Keratinocyte (primary cell): ENCODE measurements around the gene CMIP. TPM values are rescaled to one million over a fixed set of nuclear protein-coding genes. Genes with fewer than 3 reads are reported as not detected.

Experiments
- DNase-seq: peaks from one replicate; pipeline ENCODE4 v3.0.0-alpha.2; 2011; ENCODE audit warnings: low read depth, missing footprints, low spot score
- FAIRE-seq: peaks from 2 replicates; lab custom pipeline; 2011; peaks lifted over from hg19 to GRCh38; lab: Jason Lieb, UNC
- H2AFZ ChIP-seq: 2 replicates; pipeline ENCODE4 v1.6.0; 2012; ENCODE audit warnings: low read length, control low read depth, inconsistent platforms; ENCODE audit not compliant: control insufficient read depth
- H3K27ac ChIP-seq: 2 replicates; pipeline ENCODE4 v1.5.1; 2011; ENCODE audit warnings: low read length; ENCODE audit not compliant: control insufficient read depth, insufficient read depth
- H3K27me3 ChIP-seq: 3 replicates; pipeline ENCODE4 v1.6.0; 2011; ENCODE audit warnings: low read length; ENCODE audit not compliant: control insufficient read depth, insufficient read depth; ENCODE audit errors: extremely low read depth
- H3K36me3 ChIP-seq, 2 experiments: 2 replicates in 1 of 2; 3 replicates in 1 of 2; pipeline ENCODE4 v1.5.1; 2011; ENCODE audit warnings: low read length in 2 of 2, mild to moderate bottlenecking in 1 of 2; ENCODE audit not compliant: control insufficient read depth in 2 of 2, insufficient read depth in 2 of 2; ENCODE audit errors: extremely low read depth in 1 of 2
- H3K4me1 ChIP-seq: 3 replicates; pipeline ENCODE4 v1.5.1; 2011; ENCODE audit warnings: low read length; ENCODE audit not compliant: control insufficient read depth, insufficient read depth; ENCODE audit errors: extremely low read depth
- H3K4me2 ChIP-seq: 3 replicates; pipeline ENCODE4 v1.6.0; 2011; ENCODE audit warnings: low read depth, low read length; ENCODE audit not compliant: control insufficient read depth, insufficient read depth; ENCODE audit errors: extremely low read depth
- H3K4me3 ChIP-seq, 3 experiments: fragments of 200-600 bp in 1 of 3; sonication (generic) in 1 of 3; 2 replicates in 2 of 3; 3 replicates in 1 of 3; pipeline ENCODE4 v1.5.1; 2011 to 2016; ENCODE audit warnings: low read length in 3 of 3, mild to moderate bottlenecking in 3 of 3, control low read depth in 2 of 3, inconsistent platforms in 1 of 3, low read depth in 1 of 3, mixed read lengths in 1 of 3, mixed run types in 1 of 3, moderate library complexity in 1 of 3; ENCODE audit not compliant: control insufficient read depth in 2 of 3, insufficient read depth in 2 of 3; ENCODE audit errors: extremely low read depth in 1 of 3
- H3K79me2 ChIP-seq: 2 replicates; pipeline ENCODE4 v1.6.0; 2012; ENCODE audit warnings: low read length; ENCODE audit not compliant: control insufficient read depth, insufficient read depth
- H3K9ac ChIP-seq: 3 replicates; pipeline ENCODE4 v1.6.0; 2011; ENCODE audit warnings: low read length; ENCODE audit not compliant: control insufficient read depth, insufficient read depth; ENCODE audit errors: extremely low read depth
- H3K9me1 ChIP-seq: 3 replicates; pipeline ENCODE4 v1.6.0; 2011; ENCODE audit warnings: low read length; ENCODE audit not compliant: control insufficient read depth, insufficient read depth; ENCODE audit errors: extremely low read depth
- H3K9me3 ChIP-seq: 2 replicates; pipeline ENCODE4 v1.5.1; 2012; ENCODE audit warnings: low read depth, low read length; ENCODE audit not compliant: control insufficient read depth
- H4K20me1 ChIP-seq: 3 replicates; pipeline ENCODE4 v1.6.0; 2011; ENCODE audit warnings: low read length; ENCODE audit not compliant: control insufficient read depth, insufficient read depth; ENCODE audit errors: extremely low read depth
- EZH2 ChIP-seq: IDR thresholded peaks from one replicate; pipeline ENCODE4 v1.6.1; 2012; ENCODE audit warnings: inconsistent platforms, mild to moderate bottlenecking, low read length, moderate library complexity
- dilution Hi-C: fragments of 300-500 bp; cut with MboI; formaldehyde crosslinking; loops from one replicate; pipeline ENCODE4 v1.7.0; 2020; ENCODE audit warnings: low sequenced_read_pairs; ENCODE audit not compliant: extremely low pct_ligation_motif_present
- polyA plus RNA-seq, 5 experiments: library from polyadenylated mRNA; depleted of rRNA in 3 of 5; stranded (reverse) in 3 of 5; stranded (forward) in 1 of 5; unstranded in 1 of 5; fragments of >200 nt; gene quantifications; 1 replicate in 1 of 5; 2 replicates in 3 of 5; 3 replicates in 1 of 5; pipeline versions ENCODE4 v1.2.1 to v1.2.3, GENCODE V29; 2011 to 2012; ENCODE audit warnings: missing spikeins in 2 of 5, low read depth in 1 of 5, low replicate concordance in 1 of 5
- TF ChIP-seq, protein P1 (sequence below), 3 experiments: IDR thresholded peaks in 1 of 3; conservative IDR thresholded peaks in 1 of 3; optimal IDR thresholded peaks in 1 of 3; 2 replicates in 2 of 3; 3 replicates in 1 of 3; pipeline versions ENCODE3 to v1.5.1; 2011; ENCODE audit warnings: low read length in 3 of 3, mild to moderate bottlenecking in 3 of 3, moderate library complexity in 2 of 3, control low read depth in 1 of 3, inconsistent platforms in 1 of 3; ENCODE audit not compliant: insufficient read depth in 2 of 3; ENCODE audit errors: extremely low read depth in 1 of 3

The CMIP gene
- polyA plus RNA-seq, 1 donor (not counting 4 experiments of a cell fraction or from before 2014, with no cell fraction given): 5.0 TPM

DNA sequence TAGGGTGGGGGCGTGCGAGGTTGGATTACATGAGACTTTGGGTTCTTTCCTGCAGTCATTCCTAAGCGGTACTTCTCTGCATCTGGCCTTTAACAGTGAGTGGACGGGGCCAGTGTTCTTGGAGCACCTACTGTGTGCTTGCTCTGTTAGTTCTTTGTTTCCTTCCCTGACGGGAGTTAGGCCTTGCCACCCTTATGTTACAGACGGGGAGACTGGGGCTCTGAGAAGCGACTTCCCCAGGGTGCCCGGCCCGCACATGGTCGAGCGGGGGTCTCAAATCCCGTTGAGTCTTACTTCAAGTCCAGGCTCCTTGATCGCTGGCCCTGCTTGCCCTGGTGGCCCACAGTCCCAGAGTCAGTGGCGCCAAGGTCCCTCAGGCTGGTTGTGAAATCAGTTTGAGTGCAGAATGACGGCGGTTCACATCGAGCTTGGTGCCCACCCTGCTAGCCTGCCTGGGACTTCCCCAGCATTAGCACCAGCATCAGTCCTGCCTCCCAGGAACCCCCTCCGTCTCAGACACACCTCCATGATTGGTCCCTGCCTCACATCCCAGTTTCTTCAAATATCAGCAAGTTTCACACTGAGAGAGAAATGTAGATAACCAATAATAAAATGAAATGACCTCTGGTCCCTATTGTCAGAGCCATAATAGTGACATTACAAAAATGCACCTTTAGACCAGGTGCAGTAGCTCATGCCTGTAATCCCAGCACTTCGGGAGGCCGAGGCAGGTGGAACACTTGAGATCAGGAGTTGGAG is 128.0 kb downstream of the CMIP start:
- Histone ChIP-seq H3K9ac (no peak overlapping the region), H3K27me3 (no peaks in the 10 kb centered on the region), H3K27ac (no peak overlapping the region), H3K9me3 (no peaks in the 10 kb centered on the region), H3K4me3 (no peak overlapping the region), H3K4me1 (peaks cover 23% of the 10 kb centered on the region), H3K4me2 (no peak overlapping the region), H2AFZ (no peak overlapping the region), H4K20me1 (peaks cover 11% of the 10 kb centered on the region), H3K79me2 (peaks cover 86% of the 10 kb centered on the region), H3K9me1 (peaks cover 8% of the 10 kb centered on the region), H3K36me3 (peaks cover 0 to 2% of the 10 kb centered on the region in 2 experiments)
- DNase-seq (no peak), FAIRE-seq (no peak)
- TF ChIP-seq, protein P1, sequence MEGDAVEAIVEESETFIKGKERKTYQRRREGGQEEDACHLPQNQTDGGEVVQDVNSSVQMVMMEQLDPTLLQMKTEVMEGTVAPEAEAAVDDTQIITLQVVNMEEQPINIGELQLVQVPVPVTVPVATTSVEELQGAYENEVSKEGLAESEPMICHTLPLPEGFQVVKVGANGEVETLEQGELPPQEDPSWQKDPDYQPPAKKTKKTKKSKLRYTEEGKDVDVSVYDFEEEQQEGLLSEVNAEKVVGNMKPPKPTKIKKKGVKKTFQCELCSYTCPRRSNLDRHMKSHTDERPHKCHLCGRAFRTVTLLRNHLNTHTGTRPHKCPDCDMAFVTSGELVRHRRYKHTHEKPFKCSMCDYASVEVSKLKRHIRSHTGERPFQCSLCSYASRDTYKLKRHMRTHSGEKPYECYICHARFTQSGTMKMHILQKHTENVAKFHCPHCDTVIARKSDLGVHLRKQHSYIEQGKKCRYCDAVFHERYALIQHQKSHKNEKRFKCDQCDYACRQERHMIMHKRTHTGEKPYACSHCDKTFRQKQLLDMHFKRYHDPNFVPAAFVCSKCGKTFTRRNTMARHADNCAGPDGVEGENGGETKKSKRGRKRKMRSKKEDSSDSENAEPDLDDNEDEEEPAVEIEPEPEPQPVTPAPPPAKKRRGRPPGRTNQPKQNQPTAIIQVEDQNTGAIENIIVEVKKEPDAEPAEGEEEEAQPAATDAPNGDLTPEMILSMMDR (optimal IDR thresholded peaks at IDR 0.05 in 1 of 3, IDR thresholded peaks at IDR 0.05 in 1 of 3, conservative IDR thresholded peaks at IDR 0.05 in 1 of 3; ENCODE audit: extremely low read depth in 1 of 3, insufficient read depth in 2 of 3, low read length in 3 of 3): no peak
- no peak for TF ChIP-seq EZH2
- dilution Hi-C loops: no loop called here

DNA sequence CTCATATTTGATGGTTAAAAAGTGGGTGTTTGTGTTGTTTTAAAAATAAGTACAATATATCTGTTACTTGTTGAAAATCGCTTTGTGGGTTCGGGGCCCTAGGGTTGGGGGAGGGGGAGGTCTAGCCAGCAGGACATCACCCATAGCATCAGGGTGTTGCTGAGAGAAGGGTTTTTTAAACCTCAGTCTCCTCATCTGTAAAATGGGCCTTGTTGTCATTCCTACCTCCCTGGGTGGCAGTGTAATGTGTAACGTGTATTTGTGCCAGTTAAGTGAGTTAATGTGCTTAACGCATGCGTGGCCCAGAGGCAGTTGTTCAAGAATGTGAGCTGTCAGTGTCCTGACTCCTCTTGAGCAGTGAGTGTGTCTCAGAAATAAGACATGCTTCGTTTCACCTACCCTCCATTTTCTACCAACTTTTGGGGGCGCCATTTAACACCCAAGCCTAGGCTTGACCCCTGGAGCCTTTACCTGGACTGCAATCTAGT is 129.0 kb downstream of the CMIP start:
- no peak for FAIRE-seq
- H3K4me1 ChIP-seq: peaks cover 14% of the 10 kb centered on the region
- no peak overlapping the region for H3K4me3 ChIP-seq
- dilution Hi-C loops: no loop called here
- H3K79me2 ChIP-seq: peaks cover 86% of the 10 kb centered on the region
- H3K4me2 ChIP-seq: no peak overlapping the region
- no peak overlapping the region for H3K9ac ChIP-seq
- no peak overlapping the region for H3K27ac ChIP-seq
- no peak for TF ChIP-seq EZH2
- TF ChIP-seq, protein P1 (optimal IDR thresholded peaks at IDR 0.05 in 1 of 3, IDR thresholded peaks at IDR 0.05 in 1 of 3, conservative IDR thresholded peaks at IDR 0.05 in 1 of 3; ENCODE audit: extremely low read depth in 1 of 3, insufficient read depth in 2 of 3, low read length in 3 of 3): no peak
- peaks cover 7% of the 10 kb centered on the region for H4K20me1 ChIP-seq
- no peak for DNase-seq
- peaks cover 0 to 2% of the 10 kb centered on the region in 2 experiments for H3K36me3 ChIP-seq
- no peaks in the 10 kb centered on the region for H3K9me3 ChIP-seq
- H2AFZ ChIP-seq: no peak overlapping the region
- H3K9me1 ChIP-seq: peaks cover under 1% of the 10 kb centered on the region
- H3K27me3 ChIP-seq: no peaks in the 10 kb centered on the region
